Ishikawa (cell line): ENCODE measurements around the gene TRAPPC5.

Experiments used
- CEBPB ChIP-seq: IDR thresholded peaks from 2 replicates; pipeline ENCODE4 v1.6.1; 2012
- EGR1 ChIP-seq: IDR thresholded peaks from 2 replicates; pipeline ENCODE4 v1.6.1; 2012
- EP300 ChIP-seq: IDR thresholded peaks from 2 replicates; pipeline ENCODE4 v1.6.1; 2012; ENCODE audit warnings: borderline replicate concordance
- FOXM1 ChIP-seq: IDR thresholded peaks from 2 replicates; pipeline ENCODE4 v1.6.1; 2012; ENCODE audit warnings: low read depth, borderline replicate concordance
- MAX ChIP-seq: IDR thresholded peaks from 2 replicates; pipeline ENCODE4 v1.6.1; 2012
- REST ChIP-seq: IDR thresholded peaks from 2 replicates; pipeline ENCODE4 v1.6.1; 2012; ENCODE audit warnings: low read depth, mild to moderate bottlenecking
- TAF1 ChIP-seq: IDR thresholded peaks from 2 replicates; pipeline ENCODE4 v1.6.1; 2012; ENCODE audit warnings: low read depth, mild to moderate bottlenecking
- TEAD4 ChIP-seq: IDR thresholded peaks from 2 replicates; pipeline ENCODE4 v1.6.1; 2012
- YY1 ChIP-seq: IDR thresholded peaks from 2 replicates; pipeline ENCODE4 v1.6.1; 2012; ENCODE audit warnings: low read depth

- TF ChIP-seq EGR1, result no peak
- TF ChIP-seq REST, result no peak
- TF ChIP-seq TAF1, result no peak
- no peak for TF ChIP-seq TEAD4
- no peak for TF ChIP-seq FOXM1
- TF ChIP-seq CEBPB, result no peak
- TF ChIP-seq YY1, result no peak
- no peak for TF ChIP-seq EP300
- no peak for TF ChIP-seq MAX
Measured at GRCh38 chr19:7655581-7655980, 25.1 kb upstream of the TRAPPC5 start.
